Astrocyte (in vitro differentiated cells and primary cell): ENCODE data around the gene PLPPR5.

ENCODE experiments used
- EZH2 ChIP-seq: IDR thresholded peaks from 2 replicates; pipeline ENCODE4 v1.6.1; 2012; ENCODE audit warnings: mild to moderate bottlenecking, low read length, inconsistent platforms; ENCODE audit not compliant: insufficient read depth
- TF ChIP-seq, protein P1 (sequence below): IDR thresholded peaks from 2 replicates; pipeline ENCODE4 v1.5.1; 2011; ENCODE audit warnings: low read depth, mild to moderate bottlenecking, inconsistent platforms, low read length, moderate library complexity; ENCODE audit not compliant: insufficient read depth

DNA sequence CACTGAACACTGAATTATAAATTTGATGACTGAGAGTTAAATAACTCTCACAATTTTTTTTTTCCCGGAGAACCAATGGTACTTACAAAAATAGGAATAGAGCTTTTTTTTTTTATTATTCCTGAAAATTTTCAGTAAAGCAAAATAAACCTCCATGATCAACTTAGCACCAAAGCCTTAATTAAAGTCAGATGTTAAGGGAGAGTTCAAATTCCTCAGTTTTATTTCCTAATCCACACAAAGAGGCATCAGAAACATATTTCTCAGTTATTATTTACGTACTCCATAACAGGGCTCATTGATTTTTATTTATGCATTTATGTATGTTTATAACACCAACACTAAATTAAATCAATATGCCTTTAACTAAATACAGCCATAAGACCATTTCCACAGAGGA, 55.5 kb downstream of the PLPPR5 start:
- TF ChIP-seq, protein P1, sequence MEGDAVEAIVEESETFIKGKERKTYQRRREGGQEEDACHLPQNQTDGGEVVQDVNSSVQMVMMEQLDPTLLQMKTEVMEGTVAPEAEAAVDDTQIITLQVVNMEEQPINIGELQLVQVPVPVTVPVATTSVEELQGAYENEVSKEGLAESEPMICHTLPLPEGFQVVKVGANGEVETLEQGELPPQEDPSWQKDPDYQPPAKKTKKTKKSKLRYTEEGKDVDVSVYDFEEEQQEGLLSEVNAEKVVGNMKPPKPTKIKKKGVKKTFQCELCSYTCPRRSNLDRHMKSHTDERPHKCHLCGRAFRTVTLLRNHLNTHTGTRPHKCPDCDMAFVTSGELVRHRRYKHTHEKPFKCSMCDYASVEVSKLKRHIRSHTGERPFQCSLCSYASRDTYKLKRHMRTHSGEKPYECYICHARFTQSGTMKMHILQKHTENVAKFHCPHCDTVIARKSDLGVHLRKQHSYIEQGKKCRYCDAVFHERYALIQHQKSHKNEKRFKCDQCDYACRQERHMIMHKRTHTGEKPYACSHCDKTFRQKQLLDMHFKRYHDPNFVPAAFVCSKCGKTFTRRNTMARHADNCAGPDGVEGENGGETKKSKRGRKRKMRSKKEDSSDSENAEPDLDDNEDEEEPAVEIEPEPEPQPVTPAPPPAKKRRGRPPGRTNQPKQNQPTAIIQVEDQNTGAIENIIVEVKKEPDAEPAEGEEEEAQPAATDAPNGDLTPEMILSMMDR, result no peak
- TF ChIP-seq EZH2, result no peak
